Astrocyte of the cerebellum (primary cell): ENCODE data around the gene SAPCD1.

Source experiments
- DNase-seq: peaks from one replicate; pipeline ENCODE4 v3.0.0-alpha.2; 2011; ENCODE audit warnings: low read depth
- H3K4me3 ChIP-seq: 2 replicates; pipeline ENCODE4 v1.5.1; 2011; ENCODE audit warnings: mild to moderate bottlenecking, low read depth, low read length, moderate library complexity
- CTCF ChIP-seq: IDR thresholded peaks from 2 replicates; pipeline ENCODE4 v1.5.1; 2012; ENCODE audit warnings: low read length, low read depth, moderate library complexity, mild to moderate bottlenecking; ENCODE audit errors: missing control alignments
- in situ Hi-C: cut with HindIII; loops from 2 replicates; pipeline ENCODE4 v1.10.0; 2017; ENCODE audit warnings: low sequenced_read_pairs

Gene SAPCD1

GRCh38 chr6:31725502-31726350 is 36.7 kb upstream of the SAPCD1 start:
- in situ Hi-C loops, result no loop called here
- no peak for DNase-seq
- no peak overlapping the region for H3K4me3 ChIP-seq
- TF ChIP-seq CTCF, result no peak

GRCh38 chr6:31727034-31727716 is 35.3 kb upstream of the SAPCD1 start:
- H3K4me3 ChIP-seq, result no peak overlapping the region
- TF ChIP-seq CTCF, result no peak
- DNase-seq, result no peak
- in situ Hi-C loops, result no loop called here

- no peak for DNase-seq
- in situ Hi-C loops, result no loop called here
- H3K4me3 ChIP-seq, result peak overlapping the region; percentile 97
- TF ChIP-seq CTCF, result no peak
Observed at GRCh38 chr6:31727717-31728671, 34.5 kb upstream of the SAPCD1 start.

GRCh38 chr6:31728767-31729514 is 33.5 kb upstream of the SAPCD1 start, which contains the start of gene DDAH2:
Gene DDAH2 (minus strand): TSS chr6:31729299. CDS start chr6:31729161, 138 bp downstream.
- in situ Hi-C loops, result no loop called here
- TF ChIP-seq CTCF, result peak; percentile 64
- H3K4me3 ChIP-seq, result peak within 1 kb of the TSS; percentile 97
- DNase-seq, result no peak

GRCh38 chr6:31729515-31729978 is 32.9 kb upstream of the SAPCD1 start:
- in situ Hi-C loops, result no loop called here
- peak; percentile 73 for DNase-seq
- no peak for TF ChIP-seq CTCF
- H3K4me3 ChIP-seq, result peak overlapping the region; percentile 97
